Progenitor cell of endocrine pancreas (in vitro differentiated cells): ENCODE data around the gene UBASH3B. TPM values are rescaled to one million over a fixed set of nuclear protein-coding genes. Genes with fewer than 3 reads are reported as not detected.
A peak's percentile ranks its signal among the peaks of the same experiment; 100 is the strongest.

Source experiments
- DNase-seq: peaks from one replicate; pipeline ENCODE4 v3.0.0; 2021; ENCODE audit warnings: low spot score; ENCODE audit not compliant: unreplicated experiment
- H3K27ac Mint-ChIP-seq: 2 replicates; pipeline ENCODE4 v1.8.0; 2021; ENCODE audit warnings: mild to moderate bottlenecking, moderate library complexity, mixed read lengths
- H3K27me3 Mint-ChIP-seq: 2 replicates; pipeline ENCODE4 v1.8.0; 2021; ENCODE audit warnings: mixed read lengths
- H3K36me3 Mint-ChIP-seq: 2 replicates; pipeline ENCODE4 v1.8.0; 2022; ENCODE audit warnings: mixed read lengths; ENCODE audit not compliant: insufficient read depth
- H3K4me1 Mint-ChIP-seq: 2 replicates; pipeline ENCODE4 v1.8.0; 2021; ENCODE audit warnings: low read depth, mixed read lengths
- H3K4me3 Mint-ChIP-seq: 2 replicates; pipeline ENCODE4 v1.8.0; 2021; ENCODE audit warnings: low read depth, mild to moderate bottlenecking, moderate library complexity, mixed read lengths
- H3K9me3 Mint-ChIP-seq: 2 replicates; pipeline ENCODE4 v1.8.0; 2021; ENCODE audit warnings: low read depth, mixed read lengths
- CTCF ChIP-seq: fragments of 200-600 bp; sonication (generic); IDR thresholded peaks from one replicate; pipeline ENCODE4 v1.5.0; 2021; ENCODE audit warnings: antibody characterized with exemption, mild to moderate bottlenecking; ENCODE audit not compliant: unreplicated experiment
- total RNA-seq: library from RNA; stranded (reverse); gene quantifications from 2 replicates; pipeline ENCODE4 v1.2.1, GENCODE V29; 2021

Gene UBASH3B
- total RNA-seq, 1 donor from 2014 or later = 2.4 TPM

GRCh38 chr11:122832721-122833470 is 177.4 kb downstream of the UBASH3B start:
- peaks cover 14% of the 10 kb centered on the region for H3K4me1 Mint-ChIP-seq
- peaks cover 14% of the 10 kb centered on the region for H3K27me3 Mint-ChIP-seq
- DNase-seq = no peak
- TF ChIP-seq CTCF = no peak
- H3K4me3 Mint-ChIP-seq = no peak overlapping the region
- H3K36me3 Mint-ChIP-seq = no peaks in the 10 kb centered on the region
- no peaks in the 10 kb centered on the region for H3K9me3 Mint-ChIP-seq
- H3K27ac Mint-ChIP-seq = peak overlapping the region; percentile 37

- no peak for DNase-seq
- no peaks in the 10 kb centered on the region for H3K36me3 Mint-ChIP-seq
- H3K9me3 Mint-ChIP-seq = no peaks in the 10 kb centered on the region
- peaks cover 14% of the 10 kb centered on the region for H3K27me3 Mint-ChIP-seq
- H3K4me1 Mint-ChIP-seq = peaks cover 14% of the 10 kb centered on the region
- no peak overlapping the region for H3K4me3 Mint-ChIP-seq
- no peak overlapping the region for H3K27ac Mint-ChIP-seq
- no peak for TF ChIP-seq CTCF
Measured at GRCh38 chr11:122833846-122834464, 178.4 kb downstream of the UBASH3B start.

GRCh38 chr11:122836916-122837315 is 181.4 kb downstream of the UBASH3B start:
- no peaks in the 10 kb centered on the region for H3K9me3 Mint-ChIP-seq
- no peak overlapping the region for H3K4me3 Mint-ChIP-seq
- no peak overlapping the region for H3K27ac Mint-ChIP-seq
- peaks cover 11% of the 10 kb centered on the region for H3K27me3 Mint-ChIP-seq
- H3K36me3 Mint-ChIP-seq = no peaks in the 10 kb centered on the region
- TF ChIP-seq CTCF = no peak
- peaks cover 11% of the 10 kb centered on the region for H3K4me1 Mint-ChIP-seq
- DNase-seq = no peak

- no peak for DNase-seq
- H3K4me3 Mint-ChIP-seq = no peak overlapping the region
- H3K9me3 Mint-ChIP-seq = peaks cover 3% of the 10 kb centered on the region
- peaks cover 4% of the 10 kb centered on the region for H3K4me1 Mint-ChIP-seq
- no peak for TF ChIP-seq CTCF
- H3K27me3 Mint-ChIP-seq = peaks cover 8% of the 10 kb centered on the region
- no peaks in the 10 kb centered on the region for H3K36me3 Mint-ChIP-seq
- H3K27ac Mint-ChIP-seq = no peak overlapping the region
Measured at GRCh38 chr11:122837528-122838346, 182.2 kb downstream of the UBASH3B start.
